Skeletal muscle satellite cell (primary cell): ENCODE results near the gene CYP27C1. TPM values are rescaled to one million over a fixed set of nuclear protein-coding genes. Genes with fewer than 3 reads are reported as not detected.

Source experiments
- H3K27me3 ChIP-seq: 2 replicates; pipeline ENCODE4 v1.7.0; 2013; ENCODE audit warnings: low read length; ENCODE audit not compliant: control insufficient read depth, insufficient read depth
- H3K36me3 ChIP-seq: 2 replicates; pipeline ENCODE4 v1.7.0; 2013; ENCODE audit warnings: mild to moderate bottlenecking, control low read depth, low read length; ENCODE audit not compliant: insufficient read depth
- H3K4me1 ChIP-seq: 2 replicates; pipeline ENCODE4 v1.7.0; 2013; ENCODE audit warnings: low read length; ENCODE audit not compliant: control insufficient read depth, insufficient read depth
- H3K4me2 ChIP-seq: 2 replicates; pipeline ENCODE4 v1.7.0; 2013; ENCODE audit warnings: mild to moderate bottlenecking, low read length
- H3K4me3 ChIP-seq: 2 replicates; pipeline ENCODE4 v1.7.0; 2013; ENCODE audit warnings: low read length
- H3K9ac ChIP-seq: 2 replicates; pipeline ENCODE4 v1.7.0; 2013; ENCODE audit warnings: mild to moderate bottlenecking, low read depth, low read length, moderate library complexity
- H3K9me3 ChIP-seq: replicated peaks from 2 replicates; pipeline ENCODE4 v1.7.0; 2013; ENCODE audit warnings: mild to moderate bottlenecking, control low read depth, low read length
- small RNA-seq: library from RNA; depleted of rRNA; stranded (forward); fragments of <200 nt; gene quantifications from one replicate; pipeline ENCODE3, GENCODE V24; 2012

Gene CYP27C1

GRCh38 chr2:127140538-127140937, 79.6 kb downstream of the CYP27C1 start:
- Histone ChIP-seq H3K36me3 (no peaks in the 10 kb centered on the region), H3K4me3 (no peak overlapping the region), H3K27me3 (no peaks in the 10 kb centered on the region), H3K9ac (no peak overlapping the region), H3K4me1 (peaks cover 31% of the 10 kb centered on the region), H3K9me3 (no peaks in the 10 kb centered on the region), H3K4me2 (no peak overlapping the region)

DNA sequence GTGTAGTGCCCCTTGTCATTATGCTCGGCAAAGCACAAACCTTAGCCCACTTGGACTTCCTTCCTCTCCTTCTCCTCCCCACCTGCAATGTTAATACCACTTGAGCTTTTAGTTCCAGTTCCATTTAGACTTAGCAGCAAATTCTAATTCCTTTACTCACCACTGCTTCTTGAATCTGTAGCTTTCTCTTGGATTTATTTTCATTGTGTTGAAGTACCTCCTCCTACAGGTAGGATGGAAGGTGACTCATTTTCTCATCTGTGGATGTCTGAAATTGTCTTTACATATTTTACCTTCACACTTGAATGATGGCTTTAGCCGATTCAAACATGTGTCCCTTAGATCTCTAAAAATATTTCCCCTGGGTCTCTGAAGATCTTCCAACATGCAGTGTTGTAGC, 80.3 kb downstream of the CYP27C1 start:
- Histone ChIP-seq H3K4me1 (peaks cover 23% of the 10 kb centered on the region), H3K27me3 (no peaks in the 10 kb centered on the region), H3K36me3 (no peaks in the 10 kb centered on the region), H3K4me2 (no peak overlapping the region), H3K4me3 (no peak overlapping the region), H3K9ac (no peak overlapping the region), H3K9me3 (no peaks in the 10 kb centered on the region)

GRCh38 chr2:127138281-127138680, 81.8 kb downstream of the CYP27C1 start:
- H3K4me1 ChIP-seq = peaks cover 8% of the 10 kb centered on the region
- H3K4me3 ChIP-seq = no peak overlapping the region
- H3K4me2 ChIP-seq = no peak overlapping the region
- H3K9ac ChIP-seq = no peak overlapping the region
- no peaks in the 10 kb centered on the region for H3K9me3 ChIP-seq
- H3K36me3 ChIP-seq = no peaks in the 10 kb centered on the region
- H3K27me3 ChIP-seq = no peaks in the 10 kb centered on the region

- H3K4me1 ChIP-seq = peaks cover 3% of the 10 kb centered on the region
- no peaks in the 10 kb centered on the region for H3K9me3 ChIP-seq
- H3K36me3 ChIP-seq = no peaks in the 10 kb centered on the region
- H3K4me3 ChIP-seq = no peak overlapping the region
- no peaks in the 10 kb centered on the region for H3K27me3 ChIP-seq
- H3K4me2 ChIP-seq = no peak overlapping the region
- H3K9ac ChIP-seq = no peak overlapping the region
Observed at GRCh38 chr2:127137741-127138140, 82.4 kb downstream of the CYP27C1 start.

GRCh38 chr2:127137225-127137624, 82.9 kb downstream of the CYP27C1 start:
- no peaks in the 10 kb centered on the region for H3K9me3 ChIP-seq
- no peaks in the 10 kb centered on the region for H3K36me3 ChIP-seq
- H3K4me3 ChIP-seq = no peak overlapping the region
- no peak overlapping the region for H3K9ac ChIP-seq
- H3K4me2 ChIP-seq = no peak overlapping the region
- H3K4me1 ChIP-seq = no peaks in the 10 kb centered on the region
- no peaks in the 10 kb centered on the region for H3K27me3 ChIP-seq

DNA sequence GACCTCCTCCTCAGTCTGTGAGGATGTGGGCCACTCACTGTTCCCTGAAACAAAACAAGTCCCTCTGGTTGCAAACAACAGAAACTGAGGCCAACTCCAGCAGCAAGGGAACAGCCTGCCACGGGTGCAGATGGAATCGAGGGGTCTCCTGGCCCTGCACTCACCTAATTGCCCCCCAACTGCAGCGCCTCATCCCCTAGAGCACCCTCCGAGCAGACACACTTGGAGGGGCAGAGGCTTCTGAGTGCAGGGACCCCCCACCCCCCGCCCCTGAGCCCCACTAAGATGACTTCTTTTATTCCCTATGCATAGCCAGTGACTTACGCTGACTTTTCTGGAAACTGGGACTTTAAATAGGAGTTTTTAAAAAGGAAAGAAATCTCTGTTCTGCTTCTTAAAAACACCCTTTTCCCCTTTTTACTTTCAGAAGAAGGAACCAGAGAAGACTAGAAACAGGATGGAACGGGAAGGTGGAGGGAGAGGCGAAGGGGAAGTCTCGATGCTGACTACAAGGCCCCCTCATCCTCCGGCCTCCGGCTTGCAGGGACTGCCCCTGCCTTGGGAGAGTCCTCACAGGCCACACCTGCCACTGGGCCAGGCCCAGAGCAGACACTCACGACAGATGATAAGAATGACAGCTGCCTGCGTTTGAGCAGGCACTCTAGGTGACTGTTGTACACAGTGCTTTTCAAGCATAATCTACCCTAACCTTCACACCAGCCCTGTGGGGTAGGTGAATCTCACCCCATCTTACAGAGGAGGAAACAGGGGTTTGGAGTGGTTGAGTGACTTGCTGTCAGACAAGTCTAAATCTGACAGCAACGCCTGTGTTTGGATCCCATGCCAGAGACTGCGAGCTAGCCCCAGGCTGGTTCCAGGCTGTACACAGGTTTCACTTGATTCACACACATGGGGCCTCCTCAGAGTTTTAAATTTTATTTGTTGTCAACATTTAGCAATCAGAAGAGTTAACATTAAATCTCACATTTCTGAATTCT, 85.0 kb downstream of the CYP27C1 start:
- no peak overlapping the region for H3K9ac ChIP-seq
- H3K27me3 ChIP-seq = no peaks in the 10 kb centered on the region
- H3K9me3 ChIP-seq = no peaks in the 10 kb centered on the region
- no peak overlapping the region for H3K4me3 ChIP-seq
- H3K4me1 ChIP-seq = no peaks in the 10 kb centered on the region
- H3K36me3 ChIP-seq = no peaks in the 10 kb centered on the region
- H3K4me2 ChIP-seq = no peak overlapping the region

GRCh38 chr2:127134235-127134634, 85.9 kb downstream of the CYP27C1 start:
- no peak overlapping the region for H3K9ac ChIP-seq
- no peak overlapping the region for H3K4me2 ChIP-seq
- H3K36me3 ChIP-seq = no peaks in the 10 kb centered on the region
- H3K4me1 ChIP-seq = no peaks in the 10 kb centered on the region
- no peaks in the 10 kb centered on the region for H3K9me3 ChIP-seq
- H3K27me3 ChIP-seq = no peaks in the 10 kb centered on the region
- no peak overlapping the region for H3K4me3 ChIP-seq

Small RNA genes within 50 kb of the gene (small RNA-seq; reads per million reads assigned to genes)
- gene NIFKP9 = not detected
